ENCODE data around the gene MALT1.

- TF ChIP-seq POLR2A (IDR thresholded peaks at IDR 0.05) = no peak
- TF ChIP-seq CTCF (IDR thresholded peaks at IDR 0.05) = no peak
These were observed 3.7 kb downstream of the MALT1 start for GRCh38 chr18:58674863-58675472.
